Measurements from ENCODE around the gene PCNX2. TPM values are rescaled to one million over a fixed set of nuclear protein-coding genes. Genes with fewer than 3 reads are reported as not detected.

Gene PCNX2
- polyA plus RNA-seq, 1 donor (not counting 4 experiments of a cell fraction or from before 2014, with no cell fraction given) = 18.0 TPM

DNA sequence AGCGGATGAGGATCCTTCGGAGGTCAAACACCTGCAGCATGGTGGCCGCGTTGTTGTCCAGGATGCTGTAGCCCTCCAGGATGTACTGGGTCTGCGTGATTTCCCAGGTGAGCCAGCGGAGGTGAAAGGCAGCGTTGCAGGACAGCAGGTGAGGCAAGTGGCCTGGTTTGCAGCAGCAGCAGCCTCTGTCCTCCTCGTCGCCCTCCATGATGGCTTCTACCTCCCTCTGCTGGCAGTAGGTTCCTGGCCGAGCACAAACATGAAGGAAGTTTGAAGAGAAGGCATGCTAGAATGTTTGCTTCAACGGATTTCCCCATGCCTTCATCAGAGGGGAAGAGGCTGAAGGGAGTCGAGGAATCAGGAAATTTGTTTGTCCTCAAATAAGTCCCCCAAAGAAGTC is 270.4 kb downstream of the PCNX2 start:
- Histone ChIP-seq H3K27me3 (ENCODE audit: control insufficient read depth, extremely low read depth, insufficient read depth, low read length) (no peaks in the 10 kb centered on the region), H3K4me1 (ENCODE audit: control insufficient read depth, extremely low read depth, insufficient read depth, low read length) (peaks cover 15% of the 10 kb centered on the region), H3K79me2 (ENCODE audit: control insufficient read depth, insufficient read depth, low read length) (no peaks in the 10 kb centered on the region), H3K36me3 (ENCODE audit: control insufficient read depth in 2 of 2, extremely low read depth in 1 of 2, insufficient read depth in 2 of 2, low read length in 2 of 2) (no peaks in the 10 kb centered on the region), H4K20me1 (ENCODE audit: control insufficient read depth, extremely low read depth, insufficient read depth, low read length) (no peaks in the 10 kb centered on the region), H2AFZ (ENCODE audit: control insufficient read depth, low read length) (no peak overlapping the region), H3K9me3 (ENCODE audit: control insufficient read depth, low read depth, low read length) (no peaks in the 10 kb centered on the region), H3K27ac (ENCODE audit: control insufficient read depth, insufficient read depth, low read length) (peak overlapping the region; percentile 1), H3K9ac (ENCODE audit: control insufficient read depth, extremely low read depth, insufficient read depth, low read length) (no peak overlapping the region), H3K9me1 (ENCODE audit: control insufficient read depth, extremely low read depth, insufficient read depth, low read length) (no peaks in the 10 kb centered on the region), H3K4me3 (ENCODE audit: control insufficient read depth in 2 of 3, extremely low read depth in 1 of 3, insufficient read depth in 2 of 3, low read depth in 1 of 3, low read length in 3 of 3) (no peak overlapping the region), H3K4me2 (ENCODE audit: control insufficient read depth, extremely low read depth, insufficient read depth, low read depth, low read length) (peak overlapping the region; percentile 65)
- no peak for DNase-seq (ENCODE audit: low read depth, low spot score)
- no peak for TF ChIP-seq EZH2 (IDR thresholded peaks at IDR 0.05; ENCODE audit: low read length)
- TF ChIP-seq, protein P1, sequence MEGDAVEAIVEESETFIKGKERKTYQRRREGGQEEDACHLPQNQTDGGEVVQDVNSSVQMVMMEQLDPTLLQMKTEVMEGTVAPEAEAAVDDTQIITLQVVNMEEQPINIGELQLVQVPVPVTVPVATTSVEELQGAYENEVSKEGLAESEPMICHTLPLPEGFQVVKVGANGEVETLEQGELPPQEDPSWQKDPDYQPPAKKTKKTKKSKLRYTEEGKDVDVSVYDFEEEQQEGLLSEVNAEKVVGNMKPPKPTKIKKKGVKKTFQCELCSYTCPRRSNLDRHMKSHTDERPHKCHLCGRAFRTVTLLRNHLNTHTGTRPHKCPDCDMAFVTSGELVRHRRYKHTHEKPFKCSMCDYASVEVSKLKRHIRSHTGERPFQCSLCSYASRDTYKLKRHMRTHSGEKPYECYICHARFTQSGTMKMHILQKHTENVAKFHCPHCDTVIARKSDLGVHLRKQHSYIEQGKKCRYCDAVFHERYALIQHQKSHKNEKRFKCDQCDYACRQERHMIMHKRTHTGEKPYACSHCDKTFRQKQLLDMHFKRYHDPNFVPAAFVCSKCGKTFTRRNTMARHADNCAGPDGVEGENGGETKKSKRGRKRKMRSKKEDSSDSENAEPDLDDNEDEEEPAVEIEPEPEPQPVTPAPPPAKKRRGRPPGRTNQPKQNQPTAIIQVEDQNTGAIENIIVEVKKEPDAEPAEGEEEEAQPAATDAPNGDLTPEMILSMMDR (optimal IDR thresholded peaks at IDR 0.05 in 1 of 3, IDR thresholded peaks at IDR 0.05 in 1 of 3, conservative IDR thresholded peaks at IDR 0.05 in 1 of 3; ENCODE audit: extremely low read depth in 1 of 3, insufficient read depth in 2 of 3, low read length in 3 of 3) = peak; percentile 37 to 57 (median 47)
- peak; percentile 60 for FAIRE-seq
- dilution Hi-C loops (cut with MboI; ENCODE audit: extremely low pct_ligation_motif_present, low sequenced_read_pairs) = no loop called here

DNA sequence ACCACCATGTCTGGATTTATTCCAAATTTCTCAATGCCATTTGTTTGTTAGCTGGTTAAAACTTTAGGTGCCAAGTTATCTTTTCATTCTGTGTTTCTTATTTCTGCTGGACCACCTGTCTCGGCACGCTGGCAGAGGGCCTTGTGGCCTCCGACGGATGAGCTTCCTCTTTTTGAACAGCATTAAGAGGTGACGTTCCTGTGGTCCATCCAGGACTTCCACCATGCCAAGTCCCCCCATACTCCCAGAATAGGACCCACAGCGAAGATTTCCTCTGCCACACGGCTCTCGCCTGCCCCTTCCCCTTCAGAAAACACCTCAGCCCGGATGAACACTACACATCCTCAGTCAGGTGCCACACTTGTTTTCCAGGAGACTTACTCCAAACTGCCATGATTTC is 271.3 kb downstream of the PCNX2 start:
- Histone ChIP-seq H3K27me3 (ENCODE audit: control insufficient read depth, extremely low read depth, insufficient read depth, low read length) (no peaks in the 10 kb centered on the region), H4K20me1 (ENCODE audit: control insufficient read depth, extremely low read depth, insufficient read depth, low read length) (no peaks in the 10 kb centered on the region), H3K4me1 (ENCODE audit: control insufficient read depth, extremely low read depth, insufficient read depth, low read length) (peaks cover 15% of the 10 kb centered on the region), H3K9me1 (ENCODE audit: control insufficient read depth, extremely low read depth, insufficient read depth, low read length) (no peaks in the 10 kb centered on the region), H3K27ac (ENCODE audit: control insufficient read depth, insufficient read depth, low read length) (no peak overlapping the region), H3K4me3 (ENCODE audit: control insufficient read depth in 2 of 3, extremely low read depth in 1 of 3, insufficient read depth in 2 of 3, low read depth in 1 of 3, low read length in 3 of 3) (no peak overlapping the region), H3K79me2 (ENCODE audit: control insufficient read depth, insufficient read depth, low read length) (no peaks in the 10 kb centered on the region), H2AFZ (ENCODE audit: control insufficient read depth, low read length) (no peak overlapping the region), H3K9ac (ENCODE audit: control insufficient read depth, extremely low read depth, insufficient read depth, low read length) (no peak overlapping the region), H3K36me3 (ENCODE audit: control insufficient read depth in 2 of 2, extremely low read depth in 1 of 2, insufficient read depth in 2 of 2, low read length in 2 of 2) (no peaks in the 10 kb centered on the region), H3K9me3 (ENCODE audit: control insufficient read depth, low read depth, low read length) (no peaks in the 10 kb centered on the region), H3K4me2 (ENCODE audit: control insufficient read depth, extremely low read depth, insufficient read depth, low read depth, low read length) (no peak overlapping the region)
- TF ChIP-seq, protein P1 (optimal IDR thresholded peaks at IDR 0.05 in 1 of 3, IDR thresholded peaks at IDR 0.05 in 1 of 3, conservative IDR thresholded peaks at IDR 0.05 in 1 of 3; ENCODE audit: extremely low read depth in 1 of 3, insufficient read depth in 2 of 3, low read length in 3 of 3) = no peak
- TF ChIP-seq EZH2 (IDR thresholded peaks at IDR 0.05; ENCODE audit: low read length) = no peak
- no peak for FAIRE-seq
- no peak for DNase-seq (ENCODE audit: low read depth, low spot score)
- dilution Hi-C loops (cut with MboI; ENCODE audit: extremely low pct_ligation_motif_present, low sequenced_read_pairs) = no loop called here
